GM12891 (cell line): ENCODE results near the gene UBE2E1.

Experiments
- POLR2A ChIP-seq: IDR thresholded peaks from 2 replicates; pipeline ENCODE4 v1.6.1; 2011; ENCODE audit warnings: low read depth, low read length, control low read depth
- POLR2AphosphoS5 ChIP-seq: IDR thresholded peaks from 2 replicates; pipeline ENCODE4 v1.6.1; 2011; ENCODE audit warnings: low read depth, low read length, control low read depth

- TF ChIP-seq POLR2A (no peak), POLR2AphosphoS5 (no peak)
These were observed 62.1 kb downstream of the UBE2E1 start for GRCh38 chr3:23867838-23868237.
